ENCODE data around the gene ASB4.

The ASB4 gene

GRCh38 chr7:95578299-95578855, 92.6 kb downstream of the ASB4 start:
- Histone ChIP-seq H3K36me3 (peaks cover 0 to 6% (median 5%) of the 10 kb centered on the region in 3 donors), H3K9me3 (no peaks in the 10 kb centered on the region), H3K27me3 (no peaks in the 10 kb centered on the region), H3K4me1 (no peaks in the 10 kb centered on the region), H3K27ac (no peak overlapping the region), H3K4me3 (no peak overlapping the region)
- intact Hi-C loops (cut with DNase I; ENCODE audit: low total_unique reads): no loop called here
- no peak for TF ChIP-seq CTCF (IDR thresholded peaks at IDR 0.05)
- DNase-seq: no peak

GRCh38 chr7:95579318-95579717, 93.6 kb downstream of the ASB4 start:
- intact Hi-C loops (cut with DNase I; ENCODE audit: low total_unique reads): no loop called here
- Histone ChIP-seq H3K36me3 (peaks cover 7 to 15% (median 11%) of the 10 kb centered on the region in 3 donors), H3K9me3 (no peaks in the 10 kb centered on the region), H3K27me3 (no peaks in the 10 kb centered on the region), H3K4me1 (no peaks in the 10 kb centered on the region), H3K4me3 (no peak overlapping the region), H3K27ac (no peak overlapping the region)
- no peak for DNase-seq
- TF ChIP-seq CTCF (IDR thresholded peaks at IDR 0.05): no peak

- H3K27ac ChIP-seq: no peak overlapping the region
- intact Hi-C loops (cut with DNase I; ENCODE audit: low total_unique reads): no loop called here
Observed at GRCh38 chr7:95581467-95581866, 95.7 kb downstream of the ASB4 start.

GRCh38 chr7:95582578-95583293, 97.0 kb downstream of the ASB4 start:
- TF ChIP-seq CTCF (IDR thresholded peaks at IDR 0.05): no peak
- intact Hi-C loops (cut with DNase I; ENCODE audit: low total_unique reads): no loop called here
- Histone ChIP-seq H3K4me1 (peaks cover 0 to 21% (median 6%) of the 10 kb centered on the region in 4 donors), H3K27me3 (no peaks in the 10 kb centered on the region), H3K9me3 (no peaks in the 10 kb centered on the region), H3K27ac (no peak overlapping the region), H3K36me3 (peaks cover 39 to 48% (median 44%) of the 10 kb centered on the region in 3 donors), H3K4me3 (no peak overlapping the region)
- DNase-seq: no peak

More at GRCh38 chr7:95581467-95581866, 95.7 kb downstream of the ASB4 start:
- Histone ChIP-seq H3K9me3 (no peaks in the 10 kb centered on the region), H3K27me3 (no peaks in the 10 kb centered on the region), H3K4me1 (peaks cover 0 to 9% (median 1%) of the 10 kb centered on the region in 4 donors), H3K36me3 (peaks cover 26 to 35% (median 31%) of the 10 kb centered on the region in 3 donors), H3K4me3 (no peak overlapping the region)
- DNase-seq: no peak
- TF ChIP-seq CTCF (IDR thresholded peaks at IDR 0.05): no peak

- no peak for DNase-seq
- Histone ChIP-seq H3K27ac (no peak overlapping the region), H3K4me3 (no peak overlapping the region), H3K36me3 (peaks cover 52 to 61% (median 57%) of the 10 kb centered on the region in 3 donors), H3K9me3 (no peaks in the 10 kb centered on the region), H3K4me1 (peaks cover 0 to 34% (median 16%) of the 10 kb centered on the region in 4 donors), H3K27me3 (no peaks in the 10 kb centered on the region)
- TF ChIP-seq CTCF (IDR thresholded peaks at IDR 0.05): no peak
- intact Hi-C loops (cut with DNase I; ENCODE audit: low total_unique reads): no loop called here
Observed at GRCh38 chr7:95583834-95584621, 98.3 kb downstream of the ASB4 start.
